ENCODE measurements around the gene OSBPL6. TPM values are rescaled to one million over a fixed set of nuclear protein-coding genes. Genes with fewer than 3 reads are reported as not detected.

Gene OSBPL6
- total RNA-seq, 1 experiment from 2014 or later, result 4.6 TPM

DNA sequence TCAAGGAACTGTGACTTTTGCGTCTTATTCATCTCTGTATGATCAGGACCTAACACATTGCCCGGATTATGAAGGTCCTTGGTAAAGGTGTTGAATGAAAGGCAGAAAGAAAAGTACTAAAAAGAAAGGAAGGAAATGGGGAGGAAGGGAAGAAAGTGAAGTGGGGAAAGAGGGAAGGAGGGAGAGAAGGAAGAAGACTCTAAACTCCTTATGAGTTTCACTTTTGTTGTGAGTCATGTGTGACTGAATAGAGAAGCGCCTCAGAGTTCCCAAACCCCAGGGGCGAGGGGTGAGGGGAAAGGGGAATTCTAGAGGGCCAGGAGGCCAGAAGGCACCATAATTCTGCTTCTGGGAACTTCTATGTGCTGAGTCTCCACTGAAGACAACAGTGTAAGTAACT lies 30.9 kb upstream of the OSBPL6 start:
- Histone ChIP-seq H3K23me2 (ENCODE audit: insufficient read length, low read depth, low read length, poor library complexity, severe bottlenecking) (no peaks in the 10 kb centered on the region), H4K8ac (replicated peaks; ENCODE audit: insufficient read length, low read depth, low read length) (no peak overlapping the region), H3K79me2 (ENCODE audit: insufficient read depth, low read length) (no peaks in the 10 kb centered on the region), H4K91ac (ENCODE audit: insufficient read length, low read depth, low read length) (no peak overlapping the region), H3K27ac (ENCODE audit: insufficient read length, low read depth, low read length) (no peak overlapping the region), H3K23ac (ENCODE audit: insufficient read length, low read depth, low read length) (no peak overlapping the region), H4K5ac (ENCODE audit: insufficient read length, low read depth, low read length) (no peak overlapping the region), H4K20me1 (ENCODE audit: control insufficient read depth, insufficient read depth, insufficient read length) (no peaks in the 10 kb centered on the region), H3K4me1 (ENCODE audit: insufficient read depth, low read length) (no peaks in the 10 kb centered on the region), H3K27me3 (ENCODE audit: insufficient read depth, low read length) (no peaks in the 10 kb centered on the region), H2BK120ac (ENCODE audit: low read depth, low read length, poor library complexity, severe bottlenecking) (no peak overlapping the region), H2BK5ac (ENCODE audit: insufficient read length, low read length) (no peak overlapping the region), H2BK20ac (ENCODE audit: low read depth, low read length, poor library complexity, severe bottlenecking) (no peak overlapping the region), H3T11ph (ENCODE audit: low read length) (no peak overlapping the region), H2BK12ac (ENCODE audit: insufficient read length, low read depth, low read length) (no peak overlapping the region), H3K79me1 (ENCODE audit: insufficient read depth, low read depth, low read length, poor library complexity, severe bottlenecking) (no peaks in the 10 kb centered on the region), H3K4ac (ENCODE audit: low read depth, low read length) (no peak overlapping the region), H2BK15ac (ENCODE audit: low read depth, low read length) (no peak overlapping the region), H3K14ac (ENCODE audit: insufficient read depth, low read length) (no peak overlapping the region), H3K9me3 (ENCODE audit: control insufficient read depth, low read depth, low read length) (no peaks in the 10 kb centered on the region), H3K9ac (ENCODE audit: extremely low read depth, insufficient read length, low read length) (no peak overlapping the region), H3K4me2 (ENCODE audit: insufficient read depth, insufficient read length, low read length) (no peak overlapping the region), H3K56ac (ENCODE audit: insufficient read length, low read depth, low read length) (no peak overlapping the region), H3K18ac (ENCODE audit: insufficient read length, low read depth, low read length) (no peak overlapping the region), H2AK5ac (ENCODE audit: insufficient read length, low read length) (no peak overlapping the region), H2AFZ (ENCODE audit: low read length) (no peak overlapping the region)
- WGBS (ENCODE audit: extremely low coverage, insufficient read length, low lambda C conversion rate), result no CpG with 5 or more reads among the region's 4 CpGs
- Mint-ChIP-seq H3K36me3 (ENCODE audit: insufficient read depth in 1 of 3, low read depth in 3 of 3) (no peaks in the 10 kb centered on the region), H3K27ac (no peak overlapping the region), H3K9me3 (no peaks in the 10 kb centered on the region), H3K4me3 (no peak overlapping the region), H3K27me3 (ENCODE audit: low read depth) (no peaks in the 10 kb centered on the region), H3K4me1 (peaks cover 0 to 2% of the 10 kb centered on the region in 2 experiments; a peak in 1 of 4 replicates)
- TF ChIP-seq, protein P1, sequence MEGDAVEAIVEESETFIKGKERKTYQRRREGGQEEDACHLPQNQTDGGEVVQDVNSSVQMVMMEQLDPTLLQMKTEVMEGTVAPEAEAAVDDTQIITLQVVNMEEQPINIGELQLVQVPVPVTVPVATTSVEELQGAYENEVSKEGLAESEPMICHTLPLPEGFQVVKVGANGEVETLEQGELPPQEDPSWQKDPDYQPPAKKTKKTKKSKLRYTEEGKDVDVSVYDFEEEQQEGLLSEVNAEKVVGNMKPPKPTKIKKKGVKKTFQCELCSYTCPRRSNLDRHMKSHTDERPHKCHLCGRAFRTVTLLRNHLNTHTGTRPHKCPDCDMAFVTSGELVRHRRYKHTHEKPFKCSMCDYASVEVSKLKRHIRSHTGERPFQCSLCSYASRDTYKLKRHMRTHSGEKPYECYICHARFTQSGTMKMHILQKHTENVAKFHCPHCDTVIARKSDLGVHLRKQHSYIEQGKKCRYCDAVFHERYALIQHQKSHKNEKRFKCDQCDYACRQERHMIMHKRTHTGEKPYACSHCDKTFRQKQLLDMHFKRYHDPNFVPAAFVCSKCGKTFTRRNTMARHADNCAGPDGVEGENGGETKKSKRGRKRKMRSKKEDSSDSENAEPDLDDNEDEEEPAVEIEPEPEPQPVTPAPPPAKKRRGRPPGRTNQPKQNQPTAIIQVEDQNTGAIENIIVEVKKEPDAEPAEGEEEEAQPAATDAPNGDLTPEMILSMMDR (conservative IDR thresholded peaks at IDR 0.05), result no peak
- DNase-seq, result no peak

Data from H9 (cell line).